ENCODE data around the gene CAPN10.

CAPN10 gene

DNA sequence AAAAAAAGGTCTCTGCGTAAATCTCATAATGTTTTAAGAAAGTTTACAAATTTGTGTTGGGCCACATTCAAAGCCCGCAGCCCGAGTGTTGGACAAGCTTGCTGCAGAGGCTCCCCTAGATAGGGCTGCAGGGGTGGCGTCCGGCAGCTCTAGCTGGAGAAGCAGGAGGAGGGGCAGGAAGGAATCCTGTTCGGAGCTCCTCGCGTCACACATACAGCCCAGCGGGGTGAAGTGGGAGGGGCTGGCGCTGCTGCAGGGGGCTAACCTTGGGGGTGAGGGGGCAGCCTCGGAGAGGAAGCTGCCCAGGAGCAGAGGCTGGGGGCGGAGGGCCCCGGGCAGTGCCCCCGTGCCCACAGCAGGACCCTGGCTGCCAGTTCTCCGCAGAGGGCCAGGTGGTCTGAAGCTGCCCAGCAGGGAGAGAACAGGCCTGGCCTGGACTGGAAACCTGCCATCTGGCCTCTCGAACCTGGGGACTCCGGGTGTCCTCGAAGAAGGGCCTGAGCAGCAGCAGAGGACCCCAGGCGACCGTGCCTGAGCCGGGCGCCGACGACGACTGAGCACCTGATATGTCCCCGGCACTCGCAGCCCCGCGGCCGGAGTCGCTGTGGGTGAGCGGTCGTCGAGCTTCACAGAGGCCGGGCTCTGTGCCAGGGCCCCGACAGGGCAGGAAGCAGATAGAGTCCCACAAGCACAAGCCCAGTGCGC, 36.1 kb downstream of the CAPN10 start:
- H3K9me3 ChIP-seq (replicated peaks in 1 of 2; ENCODE audit: control insufficient read depth in 2 of 2, insufficient read depth in 1 of 2, low read depth in 1 of 2, low read length in 2 of 2), result peaks cover 2 to 4% of the 10 kb centered on the region in 2 donors
- no CpG with 5 or more reads among the region's 37 CpGs for WGBS, 2 donors (ENCODE audit: extremely low coverage in 2 of 2, insufficient read length in 2 of 2, insufficient replicate concordance in 1 of 2)
- H3K27me3 ChIP-seq (ENCODE audit: control insufficient read depth in 3 of 3, insufficient read depth in 3 of 3, low read depth in 1 of 3, low read length in 3 of 3), result no peaks in the 10 kb centered on the region
- H3K4me2 ChIP-seq (ENCODE audit: insufficient read depth, low read length, poor library complexity, severe bottlenecking), result no peak overlapping the region
- H3K18ac ChIP-seq (ENCODE audit: low read length), result no peak overlapping the region
- no peak overlapping the region for H2BK120ac ChIP-seq (ENCODE audit: low read depth, low read length)
- H3K4me3 ChIP-seq (ENCODE audit: low read length in 2 of 2), result no peak overlapping the region
- H3K27ac ChIP-seq (replicated peaks; ENCODE audit: low read length), result no peak overlapping the region
- H2AK5ac ChIP-seq (ENCODE audit: low read depth, low read length), result peak overlapping the region; percentile 21
- H2BK5ac ChIP-seq (ENCODE audit: low read length), result no peak overlapping the region
- H3K4me1 ChIP-seq (ENCODE audit: control insufficient read depth in 2 of 2, insufficient read depth in 1 of 2, low read depth in 1 of 2, low read length in 2 of 2), result peaks cover 5 to 13% of the 10 kb centered on the region in 2 donors
- no peak for DNase-seq (ENCODE audit: low spot score)
- no peaks in the 10 kb centered on the region for H3K79me1 ChIP-seq (ENCODE audit: low read depth, low read length)
- H3K36me3 ChIP-seq (replicated peaks in 1 of 2; ENCODE audit: control insufficient read depth in 2 of 2, insufficient read depth in 2 of 2, low read length in 2 of 2), result no peaks in the 10 kb centered on the region
- H3K14ac ChIP-seq (ENCODE audit: low read length), result peak overlapping the region; percentile 82
- H2BK15ac ChIP-seq (ENCODE audit: low read length), result no peak overlapping the region
- H4K91ac ChIP-seq (ENCODE audit: low read depth, low read length, poor library complexity), result peak overlapping the region; percentile 53
- H3K9ac ChIP-seq (ENCODE audit: low read depth, low read length, poor library complexity), result no peak overlapping the region
- no peak overlapping the region for H3K23ac ChIP-seq (ENCODE audit: low read depth, low read length, poor library complexity)
- H3K4ac ChIP-seq (ENCODE audit: low read length), result no peak overlapping the region
- H4K8ac ChIP-seq (ENCODE audit: low read depth, low read length), result no peak overlapping the region
- H2BK12ac ChIP-seq (ENCODE audit: low read length), result no peak overlapping the region
- H2AFZ ChIP-seq (ENCODE audit: low read length), result peak overlapping the region; percentile 75

DNA sequence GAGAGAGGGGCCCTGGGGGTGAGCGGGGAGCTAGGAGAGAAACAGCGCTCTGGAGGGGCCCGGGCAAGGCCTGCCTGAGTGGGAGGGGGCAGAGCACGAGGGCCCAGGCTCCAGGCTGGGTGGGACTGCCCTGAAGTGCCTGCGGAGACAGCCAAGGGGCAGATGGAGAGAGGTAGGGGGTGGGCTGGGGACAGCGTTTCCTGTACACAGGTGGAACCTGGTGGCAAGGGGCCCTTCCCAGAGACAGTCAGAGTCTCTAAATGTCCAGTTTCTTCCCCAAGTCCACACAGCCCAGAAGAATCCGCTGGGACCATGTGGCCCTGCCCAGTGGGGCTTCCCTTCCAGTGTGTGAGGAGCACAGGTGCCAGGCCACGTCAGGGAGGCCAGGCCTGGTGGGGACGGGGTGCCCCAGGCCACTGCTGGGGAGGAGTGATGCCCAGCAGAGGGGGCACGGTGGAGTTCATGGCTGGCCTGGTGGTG, 37.0 kb downstream of the CAPN10 start:
- H3K4me1 ChIP-seq (ENCODE audit: control insufficient read depth in 2 of 2, insufficient read depth in 1 of 2, low read depth in 1 of 2, low read length in 2 of 2), result peaks cover 6 to 13% of the 10 kb centered on the region in 2 donors
- no peaks in the 10 kb centered on the region for H3K36me3 ChIP-seq (replicated peaks in 1 of 2; ENCODE audit: control insufficient read depth in 2 of 2, insufficient read depth in 2 of 2, low read length in 2 of 2)
- H2AK5ac ChIP-seq (ENCODE audit: low read depth, low read length), result no peak overlapping the region
- H3K27ac ChIP-seq (replicated peaks; ENCODE audit: low read length), result no peak overlapping the region
- H3K4me3 ChIP-seq (ENCODE audit: low read length in 2 of 2), result no peak overlapping the region
- no peak overlapping the region for H2BK5ac ChIP-seq (ENCODE audit: low read length)
- H3K23ac ChIP-seq (ENCODE audit: low read depth, low read length, poor library complexity), result no peak overlapping the region
- no peak overlapping the region for H3K4ac ChIP-seq (ENCODE audit: low read length)
- H4K8ac ChIP-seq (ENCODE audit: low read depth, low read length), result no peak overlapping the region
- no peak overlapping the region for H2BK15ac ChIP-seq (ENCODE audit: low read length)
- H3K27me3 ChIP-seq (ENCODE audit: control insufficient read depth in 3 of 3, insufficient read depth in 3 of 3, low read depth in 1 of 3, low read length in 3 of 3), result no peaks in the 10 kb centered on the region
- no peak for DNase-seq (ENCODE audit: low spot score)
- H3K79me1 ChIP-seq (ENCODE audit: low read depth, low read length), result no peaks in the 10 kb centered on the region
- no CpG with 5 or more reads among the region's 10 CpGs for WGBS, 2 donors (ENCODE audit: extremely low coverage in 2 of 2, insufficient read length in 2 of 2, insufficient replicate concordance in 1 of 2)
- peak overlapping the region; percentile 87 for H2BK120ac ChIP-seq (ENCODE audit: low read depth, low read length)
- H4K91ac ChIP-seq (ENCODE audit: low read depth, low read length, poor library complexity), result peak overlapping the region; percentile 30
- H2BK12ac ChIP-seq (ENCODE audit: low read length), result no peak overlapping the region
- no peaks in the 10 kb centered on the region for H3K9me3 ChIP-seq (replicated peaks in 1 of 2; ENCODE audit: control insufficient read depth in 2 of 2, insufficient read depth in 1 of 2, low read depth in 1 of 2, low read length in 2 of 2)
- H3K9ac ChIP-seq (ENCODE audit: low read depth, low read length, poor library complexity), result no peak overlapping the region
- no peak overlapping the region for H3K4me2 ChIP-seq (ENCODE audit: insufficient read depth, low read length, poor library complexity, severe bottlenecking)
- no peak overlapping the region for H3K14ac ChIP-seq (ENCODE audit: low read length)
- no peak overlapping the region for H2AFZ ChIP-seq (ENCODE audit: low read length)
- H3K18ac ChIP-seq (ENCODE audit: low read length), result no peak overlapping the region

DNA sequence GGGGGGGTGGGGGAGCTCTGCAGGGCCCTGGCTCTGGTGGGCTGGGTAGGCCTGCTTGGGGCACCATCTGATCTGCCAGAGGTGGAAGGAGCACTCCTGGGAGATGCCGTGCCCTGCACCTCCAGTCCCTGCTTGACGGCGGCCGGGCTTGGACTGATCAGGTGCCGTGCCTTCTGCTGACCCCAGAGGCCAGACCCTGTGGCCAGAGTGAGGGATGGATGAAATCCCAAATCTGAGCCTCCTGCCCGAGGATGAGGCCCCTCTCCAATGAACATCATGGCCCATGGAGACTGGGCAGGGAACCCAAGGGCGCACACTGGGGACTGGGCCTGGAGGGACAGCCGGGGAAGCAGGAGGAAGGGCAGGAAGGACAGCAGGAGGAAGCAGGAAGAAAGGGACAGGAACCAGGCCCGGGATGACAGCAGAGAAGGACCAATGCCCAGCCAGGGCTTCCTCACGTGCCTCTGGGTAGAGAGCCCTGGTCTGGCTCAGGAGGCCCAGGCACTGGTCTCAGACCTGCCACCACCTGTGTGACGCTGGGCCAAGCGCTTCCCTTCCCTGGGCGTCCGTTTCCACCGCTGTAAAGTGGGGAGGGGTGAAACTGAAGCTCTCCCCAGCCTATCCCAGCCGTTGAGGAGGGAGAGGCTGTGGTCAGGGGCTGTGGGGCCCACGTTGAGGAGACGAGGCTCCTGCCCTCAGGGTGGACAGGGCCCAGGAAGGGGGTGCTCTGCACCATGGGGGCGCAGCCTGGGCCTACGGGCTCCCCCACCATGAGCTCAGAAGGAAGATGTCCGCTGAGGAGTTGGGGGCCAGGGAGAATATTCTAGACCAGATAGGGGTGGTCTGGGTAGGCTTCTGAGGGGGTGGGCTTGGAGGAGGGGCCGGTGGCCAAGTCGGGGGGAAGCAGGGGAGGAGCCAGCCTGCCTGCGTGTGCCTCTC, 37.7 kb downstream of the CAPN10 start:
- Histone ChIP-seq H2BK120ac (ENCODE audit: low read depth, low read length) (peak overlapping the region; percentile 87), H2BK12ac (ENCODE audit: low read length) (peak overlapping the region; percentile 98), H4K8ac (ENCODE audit: low read depth, low read length) (peak overlapping the region; percentile 20), H3K14ac (ENCODE audit: low read length) (peak overlapping the region; percentile 59), H3K18ac (ENCODE audit: low read length) (peak overlapping the region; percentile 64), H2BK5ac (ENCODE audit: low read length) (no peak overlapping the region), H3K4me2 (ENCODE audit: insufficient read depth, low read length, poor library complexity, severe bottlenecking) (no peak overlapping the region), H3K27ac (replicated peaks; ENCODE audit: low read length) (no peak overlapping the region), H3K4ac (ENCODE audit: low read length) (peak overlapping the region; percentile 3), H2AK5ac (ENCODE audit: low read depth, low read length) (peak overlapping the region; percentile 84), H3K36me3 (replicated peaks in 1 of 2; ENCODE audit: control insufficient read depth in 2 of 2, insufficient read depth in 2 of 2, low read length in 2 of 2) (no peaks in the 10 kb centered on the region), H3K4me3 (ENCODE audit: low read length in 2 of 2) (peak overlapping the region in 1 of 2 donors; percentile 51), H2BK15ac (ENCODE audit: low read length) (no peak overlapping the region), H3K9ac (ENCODE audit: low read depth, low read length, poor library complexity) (no peak overlapping the region), H4K91ac (ENCODE audit: low read depth, low read length, poor library complexity) (no peak overlapping the region), H2AFZ (ENCODE audit: low read length) (peak overlapping the region; percentile 77), H3K79me1 (ENCODE audit: low read depth, low read length) (no peaks in the 10 kb centered on the region), H3K9me3 (replicated peaks in 1 of 2; ENCODE audit: control insufficient read depth in 2 of 2, insufficient read depth in 1 of 2, low read depth in 1 of 2, low read length in 2 of 2) (no peaks in the 10 kb centered on the region), H3K27me3 (ENCODE audit: control insufficient read depth in 3 of 3, insufficient read depth in 3 of 3, low read depth in 1 of 3, low read length in 3 of 3) (no peaks in the 10 kb centered on the region), H3K23ac (ENCODE audit: low read depth, low read length, poor library complexity) (peak overlapping the region; percentile 68), H3K4me1 (ENCODE audit: control insufficient read depth in 2 of 2, insufficient read depth in 1 of 2, low read depth in 1 of 2, low read length in 2 of 2) (peaks cover 10 to 15% of the 10 kb centered on the region in 2 donors)
- WGBS, 2 donors (ENCODE audit: extremely low coverage in 2 of 2, insufficient read length in 2 of 2, insufficient replicate concordance in 1 of 2), result no CpG with 5 or more reads among the region's 24 CpGs
- DNase-seq (ENCODE audit: low spot score), result no peak

Data from neuronal stem cell (in vitro differentiated cells).